RCC 7860 (cell line): ENCODE measurements around the gene FAM83G.

ENCODE experiments used
- DNase-seq: peaks from one replicate; pipeline ENCODE4 v3.0.0-alpha.2; 2015; ENCODE audit warnings: low spot score
- FAIRE-seq: peaks from 2 replicates; lab custom pipeline; 2012; peaks lifted over from hg19 to GRCh38; lab: Jason Lieb, UNC

Gene FAM83G

DNA sequence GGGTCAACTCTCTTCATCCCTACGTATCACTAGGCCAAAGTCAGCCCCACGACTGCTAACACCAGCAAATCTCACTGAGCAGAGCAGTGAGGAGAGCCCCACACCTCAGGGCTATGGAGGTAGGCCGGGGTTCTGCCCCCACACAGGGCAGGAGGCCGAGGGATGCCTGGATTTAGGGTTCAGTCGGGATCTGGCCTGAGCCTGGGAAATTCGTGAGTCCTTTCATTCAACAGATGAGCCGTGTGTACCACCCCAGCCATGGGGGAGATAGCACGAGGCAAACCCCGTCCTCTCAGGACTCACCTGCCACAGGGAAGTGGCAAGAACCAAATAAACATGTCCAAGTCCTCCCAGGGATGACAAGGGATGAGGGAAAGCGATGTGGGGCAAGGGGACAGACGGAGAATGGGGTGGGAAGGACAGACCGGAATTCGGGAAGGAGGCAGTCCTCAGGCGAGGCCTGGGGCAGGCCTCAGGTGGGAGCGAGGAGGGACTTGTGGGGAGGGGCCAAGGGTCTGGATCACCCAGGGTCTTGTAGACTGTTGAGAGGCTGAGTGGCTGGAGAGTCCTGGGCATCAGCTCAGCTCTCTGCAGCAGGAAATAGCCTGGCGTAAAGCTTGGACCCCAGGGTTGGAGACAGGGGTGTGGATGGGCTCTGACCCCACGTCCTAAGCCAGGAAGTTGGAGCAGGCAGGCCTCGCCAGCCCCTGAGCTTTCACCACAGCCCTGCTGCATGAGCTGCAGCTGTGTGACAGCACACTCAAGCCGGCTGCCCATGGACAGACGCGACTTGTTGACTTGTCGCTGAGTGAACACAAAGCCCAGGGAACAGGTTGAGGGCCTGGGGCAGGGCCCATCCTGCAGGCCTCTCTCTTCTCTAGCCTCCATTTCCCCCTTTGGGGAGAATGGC, 7.9 kb upstream of the FAM83G start:
- FAIRE-seq (no peak), DNase-seq (no peak)

DNA sequence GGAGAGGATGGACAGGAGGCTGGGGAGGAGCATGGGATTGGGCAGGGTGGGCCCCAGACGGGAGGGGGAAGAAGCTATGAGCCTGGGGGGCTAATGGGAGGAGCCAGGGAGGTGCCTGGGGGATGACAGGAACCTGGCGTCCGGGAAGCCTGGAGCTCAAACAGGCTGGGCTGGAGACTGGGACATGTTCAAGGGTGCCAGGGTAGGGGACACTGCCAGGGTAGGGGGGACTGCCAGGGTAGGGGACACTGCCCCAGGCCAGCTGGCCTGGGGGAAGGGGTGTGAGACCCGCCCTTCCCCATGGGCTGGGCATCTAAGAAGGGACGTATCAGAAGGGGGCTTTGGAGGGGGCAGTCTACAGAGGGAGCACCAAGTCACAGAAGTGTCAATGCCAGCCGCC, 7.0 kb upstream of the FAM83G start:
- FAIRE-seq, result no peak
- no peak for DNase-seq

DNA sequence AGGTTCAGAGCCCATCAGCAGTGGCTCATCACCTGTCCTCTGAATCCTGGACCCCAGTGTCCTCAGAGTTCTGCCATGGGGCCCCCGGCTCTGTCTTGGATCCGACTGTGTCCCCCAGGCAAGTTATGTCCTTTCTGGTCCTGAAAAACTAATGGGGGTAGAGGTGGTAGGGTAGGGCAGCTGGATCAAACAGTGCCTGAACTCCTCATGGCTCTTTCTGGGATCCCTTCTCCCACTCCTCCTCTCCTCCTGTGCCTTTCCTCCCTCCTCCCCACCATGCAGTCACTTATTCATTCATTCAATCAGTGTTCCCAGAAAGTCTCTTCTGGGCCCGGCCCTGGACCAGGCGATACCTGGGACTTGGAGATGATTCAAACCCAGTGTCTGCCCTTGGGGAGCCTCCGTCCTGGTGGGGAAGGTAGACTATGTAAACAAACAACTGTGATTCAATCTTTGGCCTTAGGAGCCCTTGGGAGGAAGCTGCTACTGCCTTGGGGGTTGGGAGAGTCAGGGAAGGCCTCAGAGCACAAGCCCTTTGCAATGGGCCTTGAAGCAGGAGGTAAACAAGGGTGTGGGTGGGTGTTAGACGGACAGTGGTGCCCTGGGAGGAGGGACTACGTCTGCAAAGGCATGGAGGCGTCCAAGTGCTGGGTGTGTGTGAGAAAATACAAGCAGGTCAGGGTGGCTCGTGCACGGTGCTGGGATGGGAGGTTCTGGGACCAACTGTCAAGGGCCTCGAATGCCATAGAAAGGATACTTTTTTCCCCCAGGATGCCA, 6.4 kb upstream of the FAM83G start:
- DNase-seq (no peak), FAIRE-seq (no peak)

DNA sequence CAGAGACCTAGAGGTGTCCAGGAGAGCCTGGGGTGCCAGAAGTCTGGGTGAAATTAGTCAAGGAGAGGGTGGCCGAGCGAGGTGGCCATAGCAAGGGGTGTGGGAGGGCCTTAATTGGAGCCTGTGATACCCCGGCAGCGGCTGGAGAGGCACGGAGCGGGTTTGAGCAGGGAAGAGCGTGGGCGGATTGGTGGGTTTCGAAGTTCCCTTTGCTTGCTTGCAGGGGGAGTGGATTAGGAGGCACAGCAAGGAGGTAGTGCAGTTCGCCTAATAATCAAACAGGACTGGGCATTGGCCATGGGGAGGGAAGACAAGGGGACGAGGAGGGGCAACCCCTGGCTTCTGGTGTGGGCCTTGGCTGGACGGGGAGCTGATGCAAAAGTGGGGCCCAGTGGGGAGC, 5.4 kb upstream of the FAM83G start:
- FAIRE-seq (no peak), DNase-seq (no peak)

DNA sequence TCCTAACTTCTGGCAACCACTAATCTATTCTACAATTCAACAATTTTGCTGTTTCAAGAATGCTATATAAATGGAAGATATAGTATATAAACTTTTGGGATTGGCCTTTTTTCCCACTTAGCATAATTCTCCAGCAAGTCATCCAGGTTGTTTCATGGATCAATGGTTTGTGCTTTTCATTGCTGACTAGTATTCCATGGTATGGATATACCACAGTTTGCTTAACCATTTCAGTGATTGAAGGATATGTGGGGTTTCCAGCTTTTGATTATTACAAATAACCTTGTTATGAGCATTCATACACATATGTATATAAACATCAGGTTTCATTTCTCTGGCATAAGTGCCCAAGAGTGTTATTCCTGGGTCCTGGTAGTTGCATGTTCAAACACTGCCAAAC, 2.1 kb upstream of the FAM83G start:
- FAIRE-seq (no peak), DNase-seq (no peak)

DNA sequence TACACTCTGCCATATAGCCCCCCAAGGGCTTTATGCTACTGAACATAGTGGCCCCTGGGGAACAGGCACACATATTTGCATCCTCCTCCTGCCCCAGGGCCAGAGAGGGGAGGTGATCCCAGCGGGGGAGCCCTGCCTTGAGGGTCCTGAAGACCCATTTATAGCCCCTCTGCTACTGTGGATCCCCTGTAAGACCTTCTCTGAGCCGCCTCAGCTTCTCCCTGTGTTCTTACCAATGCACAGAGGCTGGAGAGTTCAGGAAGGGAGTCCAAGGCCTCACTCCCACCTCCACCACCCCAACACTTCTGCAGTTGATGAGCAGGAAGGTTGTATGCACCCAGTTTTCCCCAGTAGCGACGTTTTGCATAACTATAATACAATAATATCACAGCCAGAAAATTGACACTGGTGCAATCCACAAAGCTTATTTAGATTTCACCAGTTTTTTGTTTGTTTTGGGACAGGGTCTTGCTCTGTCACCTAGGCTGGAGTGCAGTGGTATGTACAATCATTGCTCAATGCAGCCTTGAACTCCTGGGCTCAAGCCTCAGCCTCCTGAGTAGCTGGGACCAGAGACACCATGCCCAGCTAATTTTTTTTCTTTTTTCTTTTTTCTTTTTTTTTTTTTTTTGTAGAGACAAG, 1.3 kb upstream of the FAM83G start:
- DNase-seq, result no peak
- FAIRE-seq, result no peak

DNA sequence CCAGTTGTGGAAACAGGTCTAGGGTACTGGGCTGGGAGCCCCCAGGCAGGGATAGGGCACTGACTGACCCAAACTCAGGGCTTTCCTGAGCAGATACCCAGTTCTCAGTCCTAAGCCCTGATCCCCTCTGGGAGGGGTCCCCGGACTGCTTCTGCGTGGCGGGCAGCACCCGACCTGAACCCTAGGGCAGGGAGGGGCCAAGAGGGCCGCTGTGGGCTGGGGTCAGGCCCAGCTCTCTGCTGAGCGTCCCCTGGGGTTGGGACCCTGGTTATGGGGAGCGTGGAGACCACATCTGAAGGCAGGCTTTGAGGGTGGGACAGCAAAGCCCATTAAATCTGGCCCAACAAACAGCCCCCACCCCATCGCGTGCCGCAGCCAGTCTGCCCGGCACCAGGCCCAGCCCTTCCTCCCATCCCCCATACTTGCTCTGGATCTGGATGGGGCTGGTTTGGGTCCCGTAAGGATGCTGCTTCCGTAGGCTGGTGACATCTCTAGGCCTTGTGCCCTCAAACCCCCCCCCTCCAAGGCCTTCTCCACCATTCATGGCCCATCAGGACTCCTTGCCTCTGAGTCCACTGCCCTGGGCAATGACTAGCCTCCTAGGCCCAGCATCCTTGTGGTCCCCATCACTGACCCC, 691 bp upstream of the FAM83G start:
- DNase-seq, result no peak
- no peak for FAIRE-seq

DNA sequence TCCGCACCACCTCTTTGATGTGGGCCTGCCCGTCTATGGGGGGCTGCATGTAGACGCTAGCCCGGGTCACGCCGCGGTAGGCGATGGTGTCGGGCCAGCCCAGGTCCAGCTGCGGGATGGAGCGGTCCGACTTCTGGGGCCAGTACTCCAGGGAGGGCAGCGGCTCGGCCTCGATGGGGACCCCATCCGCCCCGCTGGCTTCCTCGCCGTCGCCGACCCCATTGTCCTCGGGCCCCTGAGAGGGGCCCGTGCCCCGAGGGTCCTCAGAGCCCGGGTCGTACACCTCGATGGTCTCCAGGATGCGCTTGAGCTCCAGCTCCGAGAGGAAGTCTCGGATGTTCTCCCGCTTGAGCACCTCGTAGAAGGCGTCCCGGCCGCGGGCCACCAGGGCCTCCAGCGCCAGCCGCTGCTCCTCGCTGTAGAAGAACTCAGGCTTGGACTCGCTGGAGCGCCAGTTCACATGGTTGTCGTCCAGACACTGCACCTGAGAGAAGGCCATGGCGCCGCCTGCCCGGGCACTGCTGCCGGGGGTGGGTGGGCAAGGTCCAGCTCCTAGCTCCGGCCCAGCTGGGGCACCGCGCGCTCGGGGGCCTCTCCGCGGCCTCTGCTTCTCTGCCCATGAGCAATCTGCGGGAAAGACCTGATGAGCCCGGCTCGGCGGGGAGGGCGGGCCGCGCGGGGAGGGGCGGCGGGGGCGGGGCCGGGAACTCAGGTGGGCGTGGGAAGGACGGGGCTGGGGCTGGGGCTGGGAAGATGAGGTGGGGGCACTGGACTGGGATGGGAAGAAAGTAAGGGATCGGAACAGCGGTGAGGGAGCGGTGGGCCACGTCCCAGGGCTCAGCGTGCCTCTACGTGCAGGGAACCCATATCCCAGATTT, 782 bp downstream of the FAM83G start:
- DNase-seq (no peak), FAIRE-seq (no peak)

DNA sequence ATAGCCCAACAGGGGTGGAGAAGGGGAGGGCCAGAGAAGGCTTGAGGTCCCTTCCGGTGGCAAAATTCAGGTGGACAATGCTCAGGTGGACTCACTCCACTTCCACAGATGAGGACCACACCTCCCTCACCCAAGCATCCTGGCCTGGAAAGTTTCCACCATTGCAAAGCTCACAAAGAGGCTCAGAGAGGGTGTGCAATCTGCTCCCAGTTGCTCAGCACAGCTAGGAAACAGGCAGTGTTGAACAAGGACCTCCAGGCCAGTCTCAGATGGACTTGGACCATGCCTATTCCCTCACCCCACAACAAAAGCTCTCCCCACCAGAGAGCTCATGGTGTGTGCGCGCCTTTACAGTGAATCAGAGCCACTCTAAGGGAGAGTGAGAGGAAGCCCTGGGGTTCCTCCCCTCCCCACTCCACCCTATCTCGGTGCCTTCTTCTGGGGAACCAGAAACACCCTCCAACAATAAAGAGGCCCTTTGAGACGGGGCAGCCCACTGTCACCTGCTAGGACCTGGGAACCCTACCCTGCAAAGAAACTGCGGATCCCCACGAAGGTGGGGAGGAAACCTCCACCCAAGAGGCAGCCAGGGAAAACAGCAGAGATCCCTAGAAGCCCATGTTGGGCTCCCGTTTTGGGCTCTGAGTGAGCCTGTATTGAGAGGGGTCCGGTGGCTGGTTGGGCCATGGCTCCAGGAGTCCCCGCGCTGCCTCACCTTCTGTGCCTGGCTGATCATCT, 1.6 kb downstream of the FAM83G start:
- DNase-seq (no peak), FAIRE-seq (no peak)

DNA sequence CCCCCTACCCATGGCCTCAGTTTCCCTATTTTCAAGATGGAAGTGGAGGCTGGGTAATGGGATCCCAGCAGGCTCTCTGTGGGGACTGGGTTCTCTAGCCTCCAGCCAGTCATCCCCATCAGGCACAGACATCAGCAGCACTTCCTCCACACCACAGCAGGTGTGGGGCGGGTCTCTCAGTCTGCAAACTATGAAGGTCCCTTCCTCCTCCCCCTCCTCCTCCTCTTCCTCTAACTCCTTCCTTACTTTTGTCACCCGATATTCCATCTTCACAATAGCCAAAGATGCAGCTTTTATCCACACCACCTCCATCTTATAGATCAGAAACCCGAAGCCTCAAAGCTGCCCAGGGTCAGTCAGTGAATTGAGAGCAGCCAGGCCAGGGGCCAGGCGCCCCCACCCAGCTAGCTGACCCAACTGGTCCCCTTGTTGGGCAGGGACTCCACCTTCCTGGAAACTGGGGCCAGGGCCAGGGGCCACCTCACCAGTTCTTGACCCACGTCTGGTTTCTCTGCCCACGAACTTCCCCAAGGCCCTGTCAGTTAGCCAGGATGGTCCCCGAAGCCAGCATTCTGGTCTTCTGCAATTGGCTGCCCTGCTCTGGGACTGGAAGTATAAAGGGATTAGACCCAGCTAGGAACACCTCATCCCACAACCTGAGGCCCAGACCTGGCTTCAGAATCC, 2.5 kb downstream of the FAM83G start:
- no peak for FAIRE-seq
- no peak for DNase-seq

DNA sequence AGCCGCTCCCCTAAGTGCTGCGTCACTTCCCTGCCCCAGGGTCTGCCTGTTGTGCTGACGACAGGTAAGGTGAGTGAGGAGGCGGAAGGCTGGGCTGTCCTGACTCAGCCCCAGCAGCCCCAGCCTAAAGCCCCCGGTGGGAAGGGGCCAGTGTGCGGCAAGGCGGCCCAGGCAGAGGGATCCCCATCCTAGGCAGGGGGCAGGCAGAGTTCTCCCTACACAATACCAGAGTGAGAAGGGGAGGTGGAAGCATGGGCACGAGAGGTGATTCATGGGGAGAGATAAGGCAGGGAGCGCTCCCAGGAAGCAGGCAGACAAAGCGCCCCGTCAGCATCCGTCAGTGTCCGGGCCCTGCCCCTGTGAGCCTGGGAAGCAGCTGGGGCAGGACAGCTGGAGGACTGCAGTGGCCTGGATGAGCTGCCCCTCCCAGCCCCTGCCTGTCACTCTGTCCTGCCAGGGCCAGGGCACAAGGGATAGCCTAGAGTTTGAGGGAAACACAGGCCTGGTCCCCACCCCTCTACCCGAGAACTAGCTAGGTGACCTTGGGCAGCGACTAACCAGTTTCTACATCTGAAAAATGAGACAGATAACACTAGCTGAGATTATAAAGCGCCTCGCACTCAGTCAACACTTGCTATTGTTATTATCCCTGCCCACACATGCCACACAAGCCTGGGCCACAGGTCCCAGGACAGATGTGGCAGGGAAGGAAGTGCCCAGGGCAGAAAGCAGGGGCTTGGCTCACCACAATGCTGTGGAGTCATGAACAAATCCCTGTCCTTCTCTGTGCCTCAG, 3.8 kb downstream of the FAM83G start:
- DNase-seq (peak; percentile 7), FAIRE-seq (no peak)

DNA sequence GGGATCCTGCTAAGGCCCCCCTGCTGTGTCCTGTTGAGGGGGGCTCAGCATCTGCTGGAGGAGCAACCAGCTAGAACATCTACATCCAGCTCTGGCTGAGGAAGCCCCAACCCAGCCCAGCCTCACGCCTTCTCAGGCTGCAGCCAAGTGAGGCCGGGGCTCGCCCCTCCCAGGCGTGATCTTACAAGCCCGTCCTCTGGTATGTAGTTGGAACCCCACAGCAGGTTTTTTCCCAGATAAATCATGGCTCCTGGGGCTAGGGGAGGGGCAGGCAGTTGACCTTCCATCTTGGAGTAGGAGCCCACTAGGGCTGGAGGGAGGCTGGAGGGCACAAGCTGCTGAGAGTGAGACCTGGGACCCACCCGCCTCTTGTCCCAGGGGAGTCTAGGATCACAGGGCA, 4.7 kb downstream of the FAM83G start:
- DNase-seq, result no peak
- FAIRE-seq, result no peak

DNA sequence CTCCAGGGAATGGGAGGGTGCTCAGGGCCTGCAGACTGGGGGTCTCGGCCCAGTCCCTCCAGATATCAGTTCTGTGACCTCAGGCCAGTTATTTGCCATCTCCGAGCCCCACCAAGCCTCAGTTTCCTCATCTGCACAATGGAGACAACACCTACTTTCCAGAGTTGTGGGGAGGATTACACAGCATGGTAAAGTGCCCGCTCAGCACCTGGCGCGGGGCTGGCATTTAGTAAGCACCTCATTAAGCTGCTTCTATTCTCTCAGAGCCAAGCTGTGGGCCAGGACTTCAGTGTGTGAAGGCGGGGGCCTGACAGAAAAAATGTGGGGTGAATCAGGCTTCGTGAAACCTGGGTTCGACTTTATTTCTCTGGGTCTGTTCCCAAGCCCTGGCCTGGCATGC, 5.2 kb downstream of the FAM83G start:
- DNase-seq (no peak), FAIRE-seq (no peak)

DNA sequence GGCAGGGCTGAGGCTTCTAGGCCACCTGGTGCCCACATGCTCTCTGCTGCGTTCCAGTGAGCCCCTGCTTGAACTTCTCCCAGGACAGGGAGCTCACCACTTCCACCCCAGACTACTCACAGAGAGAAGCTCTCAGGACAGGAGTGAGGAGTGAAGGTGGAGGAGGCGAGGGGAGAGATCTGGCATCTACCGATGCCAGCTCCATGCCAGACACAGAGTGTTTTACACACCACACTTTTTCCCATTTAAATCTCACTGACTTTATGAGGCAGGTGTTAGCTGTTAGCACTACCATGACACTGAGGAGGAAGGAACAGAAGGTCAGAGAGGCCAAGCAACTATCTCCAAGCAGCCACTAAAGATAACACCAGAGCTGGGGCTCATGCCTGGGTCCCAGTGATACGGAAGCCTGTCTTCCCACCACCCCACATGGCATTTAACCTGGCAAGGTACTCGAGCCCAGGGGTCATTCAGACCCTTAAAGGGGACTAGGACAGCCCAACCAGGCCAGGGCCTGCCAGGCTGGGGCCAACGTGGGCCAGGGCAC, 6.8 kb downstream of the FAM83G start:
- DNase-seq (no peak), FAIRE-seq (no peak)

DNA sequence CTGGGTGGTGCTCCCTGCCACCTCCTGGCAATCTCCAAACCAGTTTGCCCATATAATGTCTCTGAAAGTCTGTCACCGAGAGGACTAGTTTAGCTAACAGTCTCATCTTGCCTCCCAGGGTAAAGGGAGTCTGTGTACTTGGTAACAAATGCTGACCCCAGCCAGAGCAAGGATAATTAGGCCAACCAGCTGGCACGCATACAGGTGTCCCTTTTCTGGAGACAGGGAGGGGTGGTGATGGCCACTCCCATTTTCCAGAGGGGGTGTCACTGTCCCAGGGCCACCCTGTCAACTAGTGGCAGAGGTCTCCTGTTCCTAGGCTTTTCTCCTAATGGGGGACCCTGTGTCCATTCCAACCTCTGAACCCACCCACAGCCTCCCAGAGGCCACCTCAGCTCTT, 8.1 kb downstream of the FAM83G start:
- DNase-seq (no peak), FAIRE-seq (no peak)

DNA sequence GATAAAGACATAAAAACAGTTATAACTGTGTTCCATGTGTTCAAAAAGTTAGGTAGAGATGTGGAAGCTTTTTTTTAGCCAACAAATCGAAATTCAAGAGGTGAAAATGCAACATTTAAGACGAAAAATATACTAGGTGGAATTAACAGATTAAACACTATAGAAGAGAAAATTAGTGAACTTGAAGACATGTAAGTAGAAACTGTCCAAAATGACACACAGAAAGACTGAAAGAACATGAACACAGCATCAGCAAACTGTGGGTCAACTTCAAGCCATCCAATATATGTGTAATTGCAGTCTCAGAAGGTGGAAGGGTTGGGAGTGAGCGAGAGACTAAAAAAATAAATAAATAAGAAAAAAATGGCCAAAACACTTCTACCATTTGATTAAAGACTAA, 9.3 kb downstream of the FAM83G start:
- DNase-seq (no peak), FAIRE-seq (no peak)

DNA sequence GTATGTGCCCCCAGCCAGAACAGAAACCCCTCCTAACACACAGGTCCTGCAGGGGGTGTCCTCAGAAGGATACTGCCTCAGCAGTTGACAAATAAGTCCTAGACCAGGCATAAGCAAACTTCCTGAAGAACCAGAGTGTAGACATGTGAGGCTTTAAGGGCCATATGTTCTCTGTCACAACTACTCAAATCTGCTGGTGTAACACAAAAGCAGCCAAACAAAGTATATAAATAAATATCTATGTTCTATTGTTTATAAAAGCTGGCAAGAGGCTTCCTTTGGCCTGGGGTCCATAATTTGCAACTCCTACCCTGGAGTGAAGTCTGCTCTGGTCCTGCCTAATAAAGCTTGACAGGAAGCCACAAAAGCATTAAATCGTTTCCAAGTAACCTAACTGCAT, 9.9 kb downstream of the FAM83G start:
- FAIRE-seq (no peak), DNase-seq (no peak)
